ENCODE results near the gene DGUOK. TPM values are rescaled to one million over a fixed set of nuclear protein-coding genes. Genes with fewer than 3 reads are reported as not detected.

Gene DGUOK
- total RNA-seq, 2 donors from 2014 or later = 61.1 to 85.2 TPM

DNA sequence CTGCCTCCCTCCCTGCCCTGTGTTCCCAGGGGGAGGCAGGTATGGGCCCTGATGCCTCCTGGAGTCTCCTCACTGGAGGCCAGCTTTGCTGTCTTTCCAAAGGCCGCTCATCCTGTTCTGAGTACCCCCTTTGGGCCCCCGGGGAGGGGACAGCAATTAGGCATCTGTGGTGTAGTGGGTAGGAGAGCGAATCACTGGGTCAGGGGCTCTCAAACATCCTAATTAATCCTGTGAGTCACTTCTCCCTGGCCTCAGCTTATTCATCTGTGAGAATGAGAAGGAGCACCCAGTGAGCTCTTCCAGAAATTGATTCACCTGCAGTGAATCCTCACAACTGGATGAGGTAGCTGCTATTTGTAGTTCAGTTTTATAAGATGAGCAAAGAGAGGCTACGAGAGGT is 74.4 kb downstream of the DGUOK start:
- H3K9me3 ChIP-seq (ENCODE audit: control insufficient read depth, low read length) = no peaks in the 10 kb centered on the region
- Mint-ChIP-seq H3K36me3 (ENCODE audit: low read depth) (peaks cover 10% of the 10 kb centered on the region), H3K27me3 (ENCODE audit: insufficient read depth) (no peaks in the 10 kb centered on the region), H3K4me1 (peaks cover 47% of the 10 kb centered on the region), H3K9me3 (no peaks in the 10 kb centered on the region), H3K4me3 (no peak overlapping the region), H3K27ac (no peak overlapping the region)
- H3K4me1 ChIP-seq (ENCODE audit: control insufficient read depth, insufficient read depth, low read length) = peaks cover 22% of the 10 kb centered on the region
- no peak overlapping the region for H3K9ac ChIP-seq (ENCODE audit: extremely low read depth, low read length, poor library complexity, severe bottlenecking)
- TF ChIP-seq, protein P1, sequence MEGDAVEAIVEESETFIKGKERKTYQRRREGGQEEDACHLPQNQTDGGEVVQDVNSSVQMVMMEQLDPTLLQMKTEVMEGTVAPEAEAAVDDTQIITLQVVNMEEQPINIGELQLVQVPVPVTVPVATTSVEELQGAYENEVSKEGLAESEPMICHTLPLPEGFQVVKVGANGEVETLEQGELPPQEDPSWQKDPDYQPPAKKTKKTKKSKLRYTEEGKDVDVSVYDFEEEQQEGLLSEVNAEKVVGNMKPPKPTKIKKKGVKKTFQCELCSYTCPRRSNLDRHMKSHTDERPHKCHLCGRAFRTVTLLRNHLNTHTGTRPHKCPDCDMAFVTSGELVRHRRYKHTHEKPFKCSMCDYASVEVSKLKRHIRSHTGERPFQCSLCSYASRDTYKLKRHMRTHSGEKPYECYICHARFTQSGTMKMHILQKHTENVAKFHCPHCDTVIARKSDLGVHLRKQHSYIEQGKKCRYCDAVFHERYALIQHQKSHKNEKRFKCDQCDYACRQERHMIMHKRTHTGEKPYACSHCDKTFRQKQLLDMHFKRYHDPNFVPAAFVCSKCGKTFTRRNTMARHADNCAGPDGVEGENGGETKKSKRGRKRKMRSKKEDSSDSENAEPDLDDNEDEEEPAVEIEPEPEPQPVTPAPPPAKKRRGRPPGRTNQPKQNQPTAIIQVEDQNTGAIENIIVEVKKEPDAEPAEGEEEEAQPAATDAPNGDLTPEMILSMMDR (conservative IDR thresholded peaks at IDR 0.05) = no peak
- H3K4me3 ChIP-seq (ENCODE audit: low read length) = no peak overlapping the region
- H3K27ac ChIP-seq (ENCODE audit: low read depth, low read length) = no peak overlapping the region
- no peak for DNase-seq
- H3K27me3 ChIP-seq (ENCODE audit: control insufficient read depth, insufficient read depth, low read length, poor library complexity, severe bottlenecking) = no peaks in the 10 kb centered on the region
- WGBS, 2 experiments (ENCODE audit: insufficient coverage in 1 of 2, insufficient read length in 1 of 2) = 86 to 100% methylated on average over 1 to 4 of the region's 4 CpGs
- H3K36me3 ChIP-seq (ENCODE audit: control insufficient read depth, insufficient read depth, low read length) = no peaks in the 10 kb centered on the region

DNA sequence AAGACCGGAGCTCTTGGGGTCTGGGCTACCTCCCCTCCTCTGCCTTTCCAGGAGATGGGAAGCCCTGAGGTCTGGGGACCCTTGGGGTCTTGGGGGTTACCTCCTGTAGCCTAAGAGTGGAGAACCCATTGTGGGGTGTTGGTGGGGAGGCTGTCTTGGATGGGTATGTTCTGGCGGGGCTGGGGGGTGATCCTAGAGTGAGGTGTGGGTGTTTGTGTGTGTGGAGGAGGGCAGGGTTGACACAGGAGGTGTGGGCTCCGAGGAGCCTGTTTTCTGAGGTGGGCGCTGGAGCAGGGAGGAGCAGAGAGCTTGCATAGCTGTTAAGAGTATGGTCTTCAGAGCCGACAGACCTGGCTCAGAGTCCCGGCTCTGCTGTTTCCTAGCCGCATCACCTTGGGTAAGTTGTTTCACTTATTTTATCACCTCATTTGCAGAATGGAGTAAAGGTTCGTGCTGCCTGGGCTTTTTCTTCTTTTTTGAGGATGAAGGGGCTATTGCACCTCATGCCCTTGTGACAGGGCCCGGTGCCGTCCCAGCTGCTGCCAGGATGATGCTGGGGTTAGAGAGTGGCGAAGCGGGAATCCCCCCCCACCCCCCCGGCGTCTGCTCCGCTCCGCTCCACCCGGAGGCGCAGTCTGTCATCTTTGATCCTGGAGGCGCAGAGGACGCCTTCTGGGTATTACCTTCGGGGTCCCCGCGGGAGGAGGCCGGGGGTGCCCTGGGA is 75.3 kb downstream of the DGUOK start:
- Histone ChIP-seq H3K27ac (ENCODE audit: low read depth, low read length) (no peak overlapping the region), H3K9me3 (ENCODE audit: control insufficient read depth, low read length) (no peaks in the 10 kb centered on the region), H3K4me3 (ENCODE audit: low read length) (no peak overlapping the region), H3K4me1 (ENCODE audit: control insufficient read depth, insufficient read depth, low read length) (peaks cover 28% of the 10 kb centered on the region), H3K36me3 (ENCODE audit: control insufficient read depth, insufficient read depth, low read length) (no peaks in the 10 kb centered on the region), H3K9ac (ENCODE audit: extremely low read depth, low read length, poor library complexity, severe bottlenecking) (no peak overlapping the region), H3K27me3 (ENCODE audit: control insufficient read depth, insufficient read depth, low read length, poor library complexity, severe bottlenecking) (no peaks in the 10 kb centered on the region)
- TF ChIP-seq, protein P1 (conservative IDR thresholded peaks at IDR 0.05) = peak; percentile 18
- Mint-ChIP-seq H3K9me3 (no peaks in the 10 kb centered on the region), H3K4me3 (peak overlapping the region; percentile 72), H3K27me3 (ENCODE audit: insufficient read depth) (no peaks in the 10 kb centered on the region), H3K27ac (no peak overlapping the region), H3K4me1 (peaks cover 54% of the 10 kb centered on the region), H3K36me3 (ENCODE audit: low read depth) (peaks cover 10% of the 10 kb centered on the region)
- DNase-seq = no peak
- 18 to 26% methylated on average over 10 to 23 of the region's 24 CpGs for WGBS, 2 experiments (ENCODE audit: insufficient coverage in 1 of 2, insufficient read length in 1 of 2)

DNA sequence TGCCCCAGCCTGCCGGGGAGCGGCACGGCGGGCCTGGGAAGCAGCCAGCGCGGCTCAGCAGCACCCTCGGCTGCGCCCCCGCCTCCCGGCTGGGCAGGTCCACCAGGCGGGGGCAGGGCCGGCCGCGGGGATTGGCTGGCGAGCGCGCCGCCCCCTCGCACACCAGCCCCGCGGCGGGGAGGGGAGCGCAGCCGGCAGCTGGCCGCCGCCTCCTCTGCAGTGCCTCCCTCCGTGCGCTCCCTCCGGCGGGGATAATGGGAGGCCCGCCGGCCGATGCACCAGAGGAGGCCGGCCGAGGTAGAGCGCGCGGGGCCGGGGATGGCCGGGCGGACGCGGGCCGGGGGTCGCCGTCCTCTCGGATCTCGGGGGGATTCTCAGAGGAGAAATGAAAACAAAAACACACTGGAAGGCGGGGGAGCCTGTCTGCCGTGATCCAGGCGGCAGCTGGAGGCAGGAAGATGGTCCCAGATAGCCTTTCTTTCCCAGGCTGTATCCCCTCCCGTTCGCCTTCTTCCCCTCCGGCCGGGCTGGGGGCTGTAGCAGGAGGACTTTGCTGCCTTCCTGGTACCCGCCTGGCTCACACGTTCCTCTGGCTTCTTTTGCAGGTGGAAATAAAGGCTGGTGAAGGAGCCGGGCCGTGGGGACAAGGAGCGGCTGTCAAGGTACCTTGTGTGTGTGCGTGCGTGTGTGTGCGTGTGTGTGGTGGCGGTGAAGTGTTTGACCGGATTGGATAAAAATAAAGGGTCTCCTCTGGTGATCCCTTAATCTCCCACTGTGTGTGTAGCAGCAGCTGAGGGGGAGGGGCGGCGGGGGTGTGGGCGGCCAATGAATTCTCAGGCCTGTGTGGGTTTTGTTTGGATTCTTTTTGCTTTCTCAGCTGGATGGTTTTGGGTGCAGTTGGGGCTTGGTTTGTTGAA is 76.1 kb downstream of the DGUOK start:
- Mint-ChIP-seq H3K27me3 (ENCODE audit: insufficient read depth) (no peaks in the 10 kb centered on the region), H3K9me3 (no peaks in the 10 kb centered on the region), H3K4me3 (peak overlapping the region; percentile 72), H3K27ac (peak overlapping the region; percentile 83), H3K36me3 (ENCODE audit: low read depth) (peaks cover 10% of the 10 kb centered on the region), H3K4me1 (peaks cover 62% of the 10 kb centered on the region)
- WGBS, 2 experiments (ENCODE audit: insufficient coverage in 1 of 2, insufficient read length in 1 of 2) = 1% methylated on average over 18 to 67 of the region's 68 CpGs
- Histone ChIP-seq H3K27ac (ENCODE audit: low read depth, low read length) (peak overlapping the region; percentile 95), H3K4me1 (ENCODE audit: control insufficient read depth, insufficient read depth, low read length) (peaks cover 37% of the 10 kb centered on the region), H3K27me3 (ENCODE audit: control insufficient read depth, insufficient read depth, low read length, poor library complexity, severe bottlenecking) (no peaks in the 10 kb centered on the region), H3K9ac (ENCODE audit: extremely low read depth, low read length, poor library complexity, severe bottlenecking) (peak overlapping the region; percentile 43), H3K36me3 (ENCODE audit: control insufficient read depth, insufficient read depth, low read length) (no peaks in the 10 kb centered on the region), H3K4me3 (ENCODE audit: low read length) (peak overlapping the region; percentile 85), H3K9me3 (ENCODE audit: control insufficient read depth, low read length) (no peaks in the 10 kb centered on the region)
- TF ChIP-seq, protein P1 (conservative IDR thresholded peaks at IDR 0.05) = no peak
- DNase-seq = peak; percentile 92

Measured in endodermal cell (in vitro differentiated cells).